GM04503 (cell line): Measurements from ENCODE around the gene TCF7.

Source experiments
- DNase-seq: peaks from one replicate; pipeline ENCODE4 v3.0.0-alpha.2; 2012; ENCODE audit warnings: low read depth

TCF7 gene

GRCh38 chr5:134113902-134114875 is at the start of gene TCF7:
TSS of gene TCF7 (plus strand) at chr5:134114681. CDS start at chr5:134114907, 226 bp downstream.
- DNase-seq, result no peak

- DNase-seq, result no peak
Observed at GRCh38 chr5:134069553-134069952, 44.9 kb upstream of the TCF7 start.

- no peak for DNase-seq
Observed at GRCh38 chr5:134070725-134071613, 43.5 kb upstream of the TCF7 start.

- no peak for DNase-seq
Observed at GRCh38 chr5:134071614-134072207, 42.8 kb upstream of the TCF7 start.

GRCh38 chr5:134072471-134073210 is 41.8 kb upstream of the TCF7 start:
- no peak for DNase-seq

GRCh38 chr5:134073404-134073803 is 41.1 kb upstream of the TCF7 start:
- no peak for DNase-seq

GRCh38 chr5:134075102-134075501 is 39.4 kb upstream of the TCF7 start:
- no peak for DNase-seq

- no peak for DNase-seq
Observed at GRCh38 chr5:134077926-134078580, 36.4 kb upstream of the TCF7 start.

GRCh38 chr5:134079748-134080581 is 34.5 kb upstream of the TCF7 start:
- DNase-seq, result no peak

- DNase-seq, result no peak
Observed at GRCh38 chr5:134082264-134082992, 32.1 kb upstream of the TCF7 start.

- no peak for DNase-seq
Observed at GRCh38 chr5:134083517-134083916, 31.0 kb upstream of the TCF7 start.

GRCh38 chr5:134084022-134084565 is 30.4 kb upstream of the TCF7 start:
- DNase-seq, result no peak

- DNase-seq, result no peak
Observed at GRCh38 chr5:134084570-134084969, 29.9 kb upstream of the TCF7 start.

GRCh38 chr5:134085411-134085810 is 29.1 kb upstream of the TCF7 start:
- no peak for DNase-seq

- DNase-seq, result no peak
Observed at GRCh38 chr5:134086225-134086942, 28.1 kb upstream of the TCF7 start.

- DNase-seq, result no peak
Observed at GRCh38 chr5:134086943-134087305, 27.6 kb upstream of the TCF7 start.

- peak; percentile 32 for DNase-seq
Observed at GRCh38 chr5:134088291-134088690, 26.2 kb upstream of the TCF7 start.

- DNase-seq, result no peak
Observed at GRCh38 chr5:134088994-134089560, 25.4 kb upstream of the TCF7 start.
